ENCODE results near the gene AMBRA1. TPM values are rescaled to one million over a fixed set of nuclear protein-coding genes. Genes with fewer than 3 reads are reported as not detected.

AMBRA1 gene
- total and polyA plus RNA-seq, 2 of the 8 experiments (the other 6 are each of a cell fraction or from before 2014, with no cell fraction given), result 14.2 to 37.4 TPM

- no peak for TF ChIP-seq PHF8 (conservative IDR thresholded peaks at IDR 0.05; ENCODE audit: low read depth, low read length)
- TF ChIP-seq RBBP5 (IDR thresholded peaks at IDR 0.05; ENCODE audit: borderline replicate concordance, low read depth, low read length), result no peak
- TF ChIP-seq SUZ12 (IDR thresholded peaks at IDR 0.05; ENCODE audit: low read length), result no peak
- TF ChIP-seq GTF2F1 (IDR thresholded peaks at IDR 0.05; ENCODE audit: borderline replicate concordance, low read depth, low read length), result no peak
Observed at GRCh38 chr11:46435679-46436078, 158.1 kb downstream of the AMBRA1 start (continued).

Data from H1 (cell line).